HEK293 (cell line): Measurements from ENCODE around the gene OR5A2.

Experiments used
- CTCF ChIA-PET: fragments of 350-600 bp; formaldehyde crosslinking; extraction: SDS; loops from one replicate; lab custom pipeline; 2021; ENCODE audit warnings: antibody characterized with exemption; lab: Yijun Ruan, JAX
- POLR2A ChIA-PET: fragments of 300-600 bp; formaldehyde crosslinking; extraction: SDS; loops from one replicate; lab custom pipeline; 2020; ENCODE audit warnings: antibody characterized with exemption, inconsistent platforms; lab: Yijun Ruan, JAX
- H3K27ac ChIP-seq: fragments of 200-500 bp; sonication (Bioruptor generic); 2 replicates; pipeline ENCODE4 v1.5.1; 2014; ENCODE audit warnings: low read depth, low read length, control low read depth, inconsistent platforms; ENCODE audit errors: extremely low read depth
- H3K36me3 ChIP-seq, 2 experiments: fragments of 200-500 bp in 1 of 2; sonication (Bioruptor generic) in 1 of 2; 1 replicate in 1 of 2; 2 replicates in 1 of 2; pipeline ENCODE4 v1.5.1; 2014 to 2017; ENCODE audit warnings: inconsistent platforms in 2 of 2, low read length in 2 of 2; ENCODE audit not compliant: control insufficient read depth in 2 of 2, insufficient read depth in 1 of 2
- H3K4me1 ChIP-seq: fragments of 200-500 bp; sonication (Bioruptor generic); 2 replicates; pipeline ENCODE4 v1.5.1; 2014; ENCODE audit warnings: mild to moderate bottlenecking, low read length, inconsistent platforms; ENCODE audit not compliant: control insufficient read depth, insufficient read depth
- H3K4me3 ChIP-seq: 2 replicates; pipeline ENCODE4 v1.5.1; 2011; ENCODE audit warnings: low read depth, mild to moderate bottlenecking, control low read depth, low read length, moderate library complexity
- H3K9me3 ChIP-seq: fragments of 200-500 bp; sonication (Bioruptor generic); 2 replicates; pipeline ENCODE4 v1.5.1; 2014; ENCODE audit warnings: low read depth, low read length, inconsistent platforms; ENCODE audit not compliant: control insufficient read depth, insufficient read depth
- AEBP2 ChIP-seq: fragments of 450-650 bp; formaldehyde crosslinking; IDR thresholded peaks from 2 replicates; pipeline ENCODE4 v1.5.1; 2016; ENCODE audit warnings: missing biosample characterization, missing genetic modification characterization, borderline replicate concordance
- EGR2 ChIP-seq: fragments of 450-650 bp; formaldehyde crosslinking; IDR thresholded peaks from 2 replicates; pipeline ENCODE4 v1.5.1; 2016; ENCODE audit warnings: low read depth, missing biosample characterization, missing genetic modification characterization
- GLI4 ChIP-seq: fragments of 450-650 bp; formaldehyde crosslinking; IDR thresholded peaks from 2 replicates; pipeline ENCODE4 v1.5.1; 2016; ENCODE audit warnings: missing biosample characterization, missing genetic modification characterization
- OSR2 ChIP-seq: fragments of 450-650 bp; formaldehyde crosslinking; IDR thresholded peaks from 2 replicates; pipeline ENCODE4 v1.5.1; 2016; ENCODE audit warnings: missing biosample characterization, missing genetic modification characterization
- REPIN1 ChIP-seq: fragments of 450-650 bp; formaldehyde crosslinking; IDR thresholded peaks from 2 replicates; pipeline ENCODE4 v1.5.1; 2017; ENCODE audit warnings: missing biosample characterization, missing genetic modification characterization, low read depth
- WT1 ChIP-seq: fragments of 450-650 bp; formaldehyde crosslinking; IDR thresholded peaks from 2 replicates; pipeline ENCODE4 v1.5.1; 2016; ENCODE audit warnings: missing biosample characterization, missing genetic modification characterization
- ZBTB11 ChIP-seq: fragments of 450-650 bp; formaldehyde crosslinking; conservative IDR thresholded peaks from 2 replicates; pipeline ENCODE4 v1.5.1; 2016; ENCODE audit warnings: low read depth, missing biosample characterization, missing genetic modification characterization
- ZBTB26 ChIP-seq: fragments of 450-650 bp; formaldehyde crosslinking; optimal IDR thresholded peaks from 2 replicates; pipeline ENCODE3; 2016; ENCODE audit warnings: missing biosample characterization, mild to moderate bottlenecking, missing genetic modification characterization
- ZFP41 ChIP-seq: fragments of 450-650 bp; formaldehyde crosslinking; IDR thresholded peaks from 2 replicates; pipeline ENCODE4 v1.5.1; 2016; ENCODE audit warnings: missing biosample characterization, missing genetic modification characterization, borderline replicate concordance
- ZNF16 ChIP-seq: fragments of 450-650 bp; formaldehyde crosslinking; IDR thresholded peaks from 2 replicates; pipeline ENCODE4 v1.5.1; 2016; ENCODE audit warnings: low read depth, missing biosample characterization, missing genetic modification characterization
- ZNF169 ChIP-seq: fragments of 450-650 bp; formaldehyde crosslinking; IDR thresholded peaks from 2 replicates; pipeline ENCODE4 v1.5.1; 2016; ENCODE audit warnings: missing biosample characterization, missing genetic modification characterization
- ZNF175 ChIP-seq: fragments of 450-650 bp; formaldehyde crosslinking; IDR thresholded peaks from 2 replicates; pipeline ENCODE4 v1.5.1; 2016; ENCODE audit warnings: missing biosample characterization, missing genetic modification characterization
- ZNF2 ChIP-seq: fragments of 450-650 bp; formaldehyde crosslinking; IDR thresholded peaks from 2 replicates; pipeline ENCODE4 v1.5.1; 2016; ENCODE audit warnings: missing biosample characterization, missing genetic modification characterization
- ZNF211 ChIP-seq: fragments of 450-650 bp; formaldehyde crosslinking; IDR thresholded peaks from 2 replicates; pipeline ENCODE4 v1.5.1; 2016; ENCODE audit warnings: low read depth, missing biosample characterization, missing genetic modification characterization
- ZNF266 ChIP-seq: fragments of 450-650 bp; formaldehyde crosslinking; IDR thresholded peaks from 2 replicates; pipeline ENCODE4 v1.5.1; 2016; ENCODE audit warnings: missing biosample characterization, missing genetic modification characterization, low read depth
- ZNF350 ChIP-seq: fragments of 450-650 bp; formaldehyde crosslinking; IDR thresholded peaks from 2 replicates; pipeline ENCODE4 v1.5.0; 2017; ENCODE audit warnings: missing biosample characterization, mild to moderate bottlenecking, missing genetic modification characterization
- ZNF514 ChIP-seq: fragments of 450-650 bp; formaldehyde crosslinking; IDR thresholded peaks from 2 replicates; pipeline ENCODE4 v1.5.1; 2016; ENCODE audit warnings: missing biosample characterization, missing genetic modification characterization
- TF ChIP-seq, protein P1 (sequence below): fragments of 450-650 bp; formaldehyde crosslinking; IDR thresholded peaks from 2 replicates; pipeline ENCODE4 v1.5.0; 2017; ENCODE audit warnings: missing biosample characterization, missing genetic modification characterization, borderline replicate concordance

The OR5A2 gene

GRCh38 chr11:59400461-59401261, 25.6 kb downstream of the OR5A2 start:
- Histone ChIP-seq H3K27ac (no peak overlapping the region), H3K4me3 (no peak overlapping the region), H3K36me3 (no peaks in the 10 kb centered on the region), H3K4me1 (no peaks in the 10 kb centered on the region), H3K9me3 (no peaks in the 10 kb centered on the region)
- POLR2A ChIA-PET, result no interaction called here
- CTCF ChIA-PET, result no interaction called here
- TF ChIP-seq ZNF175 (tag by site-specific recombination) (no peak), EGR2 (no peak), AEBP2 (no peak), ZBTB11 (tag by site-specific recombination) (no peak), GLI4 (no peak), WT1 (tag by site-specific recombination) (no peak), ZNF266 (tag by site-specific recombination) (no peak), ZNF16 (tag by site-specific recombination) (no peak), ZNF514 (no peak), ZBTB26 (tag by site-specific recombination) (no peak), REPIN1 (tag by site-specific recombination) (no peak), ZNF350 (no peak), ZFP41 (no peak), OSR2 (tag by site-specific recombination) (no peak), ZNF169 (tag by site-specific recombination) (no peak), ZNF211 (tag by site-specific recombination) (no peak), ZNF2 (tag by site-specific recombination) (no peak)
- TF ChIP-seq, protein P1, sequence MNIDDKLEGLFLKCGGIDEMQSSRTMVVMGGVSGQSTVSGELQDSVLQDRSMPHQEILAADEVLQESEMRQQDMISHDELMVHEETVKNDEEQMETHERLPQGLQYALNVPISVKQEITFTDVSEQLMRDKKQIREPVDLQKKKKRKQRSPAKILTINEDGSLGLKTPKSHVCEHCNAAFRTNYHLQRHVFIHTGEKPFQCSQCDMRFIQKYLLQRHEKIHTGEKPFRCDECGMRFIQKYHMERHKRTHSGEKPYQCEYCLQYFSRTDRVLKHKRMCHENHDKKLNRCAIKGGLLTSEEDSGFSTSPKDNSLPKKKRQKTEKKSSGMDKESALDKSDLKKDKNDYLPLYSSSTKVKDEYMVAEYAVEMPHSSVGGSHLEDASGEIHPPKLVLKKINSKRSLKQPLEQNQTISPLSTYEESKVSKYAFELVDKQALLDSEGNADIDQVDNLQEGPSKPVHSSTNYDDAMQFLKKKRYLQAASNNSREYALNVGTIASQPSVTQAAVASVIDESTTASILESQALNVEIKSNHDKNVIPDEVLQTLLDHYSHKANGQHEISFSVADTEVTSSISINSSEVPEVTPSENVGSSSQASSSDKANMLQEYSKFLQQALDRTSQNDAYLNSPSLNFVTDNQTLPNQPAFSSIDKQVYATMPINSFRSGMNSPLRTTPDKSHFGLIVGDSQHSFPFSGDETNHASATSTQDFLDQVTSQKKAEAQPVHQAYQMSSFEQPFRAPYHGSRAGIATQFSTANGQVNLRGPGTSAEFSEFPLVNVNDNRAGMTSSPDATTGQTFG (tag by site-specific recombination), result no peak
